Thymus (tissue), 11 donors: ENCODE measurements around the gene OR6C76. TPM values are rescaled to one million over a fixed set of nuclear protein-coding genes. Genes with fewer than 3 reads are reported as not detected.
"Not testable (repeated sequence)": the region's sequence is repeated elsewhere in the genome, so short reads cannot be mapped to it uniquely, and the experiment has no call there.

Source experiments
- DNase-seq, 9 donors: peaks; one replicate each; pipeline ENCODE4 v3.0.0-alpha.2; 2013; ENCODE audit warnings: low spot score in 9 of 9, low read depth in 6 of 9, missing footprints in 1 of 9
- H3K27ac ChIP-seq, 2 donors: one replicate each; pipeline ENCODE4 v1.5.1; 2013; ENCODE audit warnings: control low read depth in 1 of 2, low read depth in 1 of 2, low read length in 1 of 2, mild to moderate bottlenecking in 1 of 2, moderate library complexity in 1 of 2
- H3K27me3 ChIP-seq, 2 donors: one replicate each; pipeline ENCODE4 v1.5.1; 2013; ENCODE audit warnings: low read length in 1 of 2; ENCODE audit not compliant: control insufficient read depth in 2 of 2, insufficient read depth in 1 of 2
- H3K36me3 ChIP-seq, 2 donors: one replicate each; pipeline ENCODE4 v1.5.1; 2013; ENCODE audit warnings: low read length in 1 of 2, mild to moderate bottlenecking in 1 of 2, moderate library complexity in 1 of 2; ENCODE audit not compliant: control insufficient read depth in 2 of 2, insufficient read depth in 2 of 2
- H3K4me1 ChIP-seq, 2 donors: one replicate each; pipeline ENCODE4 v1.5.1; 2013; ENCODE audit warnings: low read length in 2 of 2; ENCODE audit not compliant: control insufficient read depth in 2 of 2, insufficient read depth in 2 of 2
- H3K4me3 ChIP-seq, 2 donors: one replicate each; pipeline ENCODE4 v1.5.1; 2013; ENCODE audit warnings: low read length in 2 of 2, control low read depth in 1 of 2, mild to moderate bottlenecking in 1 of 2
- H3K9me3 ChIP-seq, 2 donors: one replicate each; pipeline ENCODE4 v1.5.1; 2013; ENCODE audit warnings: low read length in 1 of 2, mild to moderate bottlenecking in 1 of 2; ENCODE audit not compliant: control insufficient read depth in 2 of 2, insufficient read depth in 1 of 2
- WGBS: extraction: QIAGEN DNeasy Blood & Tissue Kit; methylation state at CpG from one replicate; pipeline ENCODE4 v1.1.7; 2013; 5-methylcytosine and 5-hydroxymethylcytosine counted together
- polyA plus RNA-seq: library from polyadenylated mRNA; stranded (reverse); fragments of 200-250 nt; gene quantifications from one replicate; pipeline ENCODE4 v1.2.3, GENCODE V29; 2013
- total RNA-seq: library from RNA; stranded (reverse); fragments of 120-200 nt; gene quantifications from one replicate; pipeline ENCODE4 v1.2.4, GENCODE V29; 2013
- donor health status: healthy.

The OR6C76 gene
- total and polyA plus RNA-seq, 2 donors: not detected

DNA sequence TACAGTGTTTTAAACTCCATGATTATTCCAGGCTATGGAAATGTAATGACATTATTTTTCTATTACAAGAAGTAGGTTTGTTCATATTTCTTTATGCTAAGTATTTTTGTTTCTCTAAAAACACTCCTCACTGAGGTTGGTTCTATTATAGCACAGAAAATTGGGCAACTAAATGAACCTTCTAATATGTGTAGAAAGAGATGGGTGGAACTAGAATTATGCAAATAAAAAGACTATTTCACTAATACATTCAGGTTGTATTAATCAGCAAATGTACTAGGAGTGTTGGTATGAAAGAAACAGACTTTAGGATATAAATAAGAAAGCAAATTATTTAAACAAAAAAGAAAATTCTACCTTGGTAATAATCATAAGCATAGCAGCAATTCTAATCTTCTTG lies 22.8 kb downstream of the OR6C76 start:
- H3K27me3 ChIP-seq: no peaks in the 10 kb centered on the region
- no peaks in the 10 kb centered on the region for H3K36me3 ChIP-seq
- no peak for DNase-seq
- H3K9me3 ChIP-seq: no peaks in the 10 kb centered on the region
- H3K27ac ChIP-seq: no peak overlapping the region
- H3K4me3 ChIP-seq: no peak overlapping the region
- H3K4me1 ChIP-seq: no peaks in the 10 kb centered on the region

DNA sequence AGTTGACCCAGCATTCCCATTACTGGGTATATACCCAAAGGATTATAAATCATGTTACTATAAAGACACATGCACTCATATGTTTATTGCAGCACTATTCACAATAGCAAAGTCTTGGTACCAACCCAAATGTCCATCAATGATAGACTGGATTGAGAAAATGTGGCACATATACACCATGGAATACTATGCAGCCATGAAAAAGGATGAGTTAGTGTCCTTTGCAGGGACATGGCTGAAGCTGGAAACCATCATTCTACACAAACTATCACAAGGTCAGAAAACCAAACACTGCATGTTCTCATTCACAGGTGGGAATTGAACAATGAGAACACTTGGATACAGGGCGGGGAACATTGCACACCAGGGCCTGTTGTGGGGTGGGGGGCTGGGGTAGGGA lies 38.9 kb downstream of the OR6C76 start:
- H3K9me3 ChIP-seq, H3K4me1 ChIP-seq, H3K4me3 ChIP-seq, DNase-seq, H3K27me3 ChIP-seq, H3K27ac ChIP-seq, H3K36me3 ChIP-seq: not testable (repeated sequence)
- 98% methylated on average over 1 of the region's 1 CpG for WGBS

- Histone ChIP-seq H3K27me3 (no peaks in the 10 kb centered on the region), H3K27ac (no peak overlapping the region), H3K4me1 (no peaks in the 10 kb centered on the region), H3K36me3 (no peaks in the 10 kb centered on the region), H3K4me3 (no peak overlapping the region), H3K9me3 (no peaks in the 10 kb centered on the region)
- DNase-seq: no peak
- WGBS: 59% methylated on average over 2 of the region's 2 CpGs
Observed at GRCh38 chr12:55467836-55468235, 41.8 kb downstream of the OR6C76 start.

GRCh38 chr12:55469291-55469690 lies 43.2 kb downstream of the OR6C76 start:
- DNase-seq: no peak
- H3K27me3 ChIP-seq: no peaks in the 10 kb centered on the region
- no peak overlapping the region for H3K27ac ChIP-seq
- no peak overlapping the region for H3K4me3 ChIP-seq
- no peaks in the 10 kb centered on the region for H3K4me1 ChIP-seq
- H3K36me3 ChIP-seq: no peaks in the 10 kb centered on the region
- WGBS: 80% methylated on average over 2 of the region's 2 CpGs
- no peaks in the 10 kb centered on the region for H3K9me3 ChIP-seq

DNA sequence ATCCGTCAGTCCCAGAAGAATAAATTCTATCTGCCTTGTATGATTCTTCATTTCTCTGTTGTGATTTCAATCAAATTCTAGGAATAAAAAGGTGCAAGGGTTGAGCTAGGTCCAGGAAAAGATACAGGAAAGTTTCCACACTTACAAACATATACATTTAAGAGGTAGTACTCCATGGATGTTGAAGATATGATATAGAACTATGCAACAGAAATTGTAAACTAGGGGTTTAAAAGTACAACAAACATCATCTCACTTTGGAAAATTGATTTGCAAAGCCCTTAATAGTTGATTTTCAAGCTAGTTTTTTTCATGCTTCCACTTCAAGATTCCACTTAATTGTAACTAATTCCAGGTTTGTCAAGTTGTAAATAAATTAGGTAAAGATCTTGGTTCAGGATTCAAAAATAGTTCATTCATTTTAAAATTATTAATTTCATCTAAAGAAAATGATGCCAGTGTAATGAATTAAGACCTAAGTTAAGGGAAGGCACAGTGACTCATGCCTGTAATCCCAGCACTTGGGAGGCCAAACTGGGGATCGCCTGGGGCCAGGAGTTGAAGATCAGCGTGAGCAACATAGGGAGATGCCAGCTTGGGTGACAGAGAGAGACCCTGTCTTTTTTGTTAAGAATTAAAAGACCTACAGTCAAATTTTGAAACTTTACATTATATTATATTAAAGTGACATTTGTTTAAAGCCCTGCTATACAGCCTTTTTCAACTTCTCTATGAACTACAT lies 44.2 kb downstream of the OR6C76 start, which contains the start of gene OR6C70:
Gene OR6C70 (minus strand): TSS at position 51 of the 742 bp plus-strand sequence. CDS start 0 bp downstream, at position 51.
- no peak within 1 kb of the TSS for H3K27ac ChIP-seq
- H3K9me3 ChIP-seq: no peaks in the 10 kb centered on the region
- no peaks in the 10 kb centered on the region for H3K36me3 ChIP-seq
- DNase-seq: no peak
- no peak within 1 kb of the TSS for H3K4me3 ChIP-seq
- H3K4me1 ChIP-seq: no peaks in the 10 kb centered on the region
- 95% methylated on average over 3 of the region's 3 CpGs for WGBS
- no peaks in the 10 kb centered on the region for H3K27me3 ChIP-seq

- H3K4me3 ChIP-seq: no peak overlapping the region
- WGBS: 97% methylated on average over 1 of the region's 1 CpG
Observed at GRCh38 chr12:55472264-55472663, 46.2 kb downstream of the OR6C76 start.

More at GRCh38 chr12:55472264-55472663, 46.2 kb downstream of the OR6C76 start:
- Histone ChIP-seq H3K9me3 (no peaks in the 10 kb centered on the region), H3K27me3 (no peaks in the 10 kb centered on the region), H3K27ac (no peak overlapping the region), H3K36me3 (no peaks in the 10 kb centered on the region), H3K4me1 (no peaks in the 10 kb centered on the region)
- DNase-seq: no peak

Other genes starting within 250 kb of the OR6C76 start
- gene OR10A7, start 205.2 kb upstream of the OR6C76 start, total RNA-seq: not detected
- gene OR10A7, start 205.2 kb upstream of the OR6C76 start, polyA plus RNA-seq: not detected
- not detected for gene OR6C74, start 181.6 kb upstream of the OR6C76 start, total RNA-seq
- gene OR6C74, start 181.6 kb upstream of the OR6C76 start, polyA plus RNA-seq: not detected
- gene OR6C6, start 129.7 kb upstream of the OR6C76 start, total RNA-seq: not detected
- not detected for gene OR6C6, start 129.7 kb upstream of the OR6C76 start, polyA plus RNA-seq
- gene OR6C1, start 111.9 kb upstream of the OR6C76 start, total RNA-seq: not detected
- gene OR6C1, start 111.9 kb upstream of the OR6C76 start, polyA plus RNA-seq: not detected
- not detected for gene OR6C3, start 95.5 kb upstream of the OR6C76 start, total RNA-seq
- gene OR6C3, start 95.5 kb upstream of the OR6C76 start, polyA plus RNA-seq: not detected
- not detected for gene OR6C75, start 63.3 kb upstream of the OR6C76 start, total RNA-seq
- gene OR6C75, start 63.3 kb upstream of the OR6C76 start, polyA plus RNA-seq: not detected
- not detected for gene OR6C65, start 25.7 kb upstream of the OR6C76 start, total RNA-seq
- gene OR6C65, start 25.7 kb upstream of the OR6C76 start, polyA plus RNA-seq: 0.02 TPM
- gene OR6C2, start 17.8 kb downstream of the OR6C76 start, total RNA-seq: not detected
- gene OR6C2, start 17.8 kb downstream of the OR6C76 start, polyA plus RNA-seq: not detected
- gene OR6C70, start 43.9 kb downstream of the OR6C76 start, total RNA-seq: not detected
- gene OR6C70, start 43.9 kb downstream of the OR6C76 start, polyA plus RNA-seq: not detected
- gene OR6C68, start 66.1 kb downstream of the OR6C76 start, total RNA-seq: not detected
- gene OR6C68, start 66.1 kb downstream of the OR6C76 start, polyA plus RNA-seq: not detected
- not detected for gene OR6C4, start 123.3 kb downstream of the OR6C76 start, total RNA-seq
- not detected for gene OR6C4, start 123.3 kb downstream of the OR6C76 start, polyA plus RNA-seq
- not detected for gene OR2AP1, start 146.2 kb downstream of the OR6C76 start, total RNA-seq
- gene OR2AP1, start 146.2 kb downstream of the OR6C76 start, polyA plus RNA-seq: 0.02 TPM
- gene OR10P1, start 210.6 kb downstream of the OR6C76 start, total RNA-seq: not detected
- gene OR10P1, start 210.6 kb downstream of the OR6C76 start, polyA plus RNA-seq: 0.05 TPM